Activated CD4-positive, alpha-beta T cell treated with anti-CD3 and anti-CD28 coated beads, Interleukin-2, amount 10 ng/mL, durations not matched to agents 7 days and 5 days (primary cell): ENCODE results near the gene CACNA1C. TPM values are rescaled to one million over a fixed set of nuclear protein-coding genes. Genes with fewer than 3 reads are reported as not detected.

Experiments
- CTCF ChIA-PET: fragments of 350-600 bp; sonication (Branson Sonifier 250); formaldehyde crosslinking; loops from one replicate; lab custom pipeline; 2021; ENCODE audit warnings: antibody characterized with exemption; lab: Charles Lee
- POLR2A ChIA-PET: fragments of 350-600 bp; sonication (Branson Sonifier 250); formaldehyde crosslinking; loops from one replicate; lab custom pipeline; 2021; ENCODE audit warnings: antibody characterized with exemption; lab: Charles Lee
- DNase-seq: peaks from one replicate; pipeline ENCODE4 v3.0.0-alpha.2; 2020
- H3K27ac Mint-ChIP-seq: one replicate; pipeline ENCODE4 v1.8.0; 2021; ENCODE audit warnings: mild to moderate bottlenecking, moderate library complexity, mixed read lengths
- H3K27me3 Mint-ChIP-seq: one replicate; pipeline ENCODE4 v1.8.0; 2021; ENCODE audit warnings: mixed read lengths
- H3K36me3 Mint-ChIP-seq: one replicate; pipeline ENCODE4 v1.8.0; 2021; ENCODE audit warnings: low read depth, mixed read lengths
- H3K4me1 Mint-ChIP-seq: one replicate; pipeline ENCODE4 v1.8.0; 2021; ENCODE audit warnings: mixed read lengths
- H3K4me3 Mint-ChIP-seq: one replicate; pipeline ENCODE4 v1.8.0; 2021; ENCODE audit warnings: mild to moderate bottlenecking, moderate library complexity, mixed read lengths
- H3K9me3 Mint-ChIP-seq: one replicate; pipeline ENCODE4 v1.8.0; 2021; ENCODE audit warnings: mixed read lengths
- total RNA-seq, 2 experiments: library from RNA; stranded (reverse); gene quantifications; one replicate each; pipeline ENCODE4 v1.2.3, GENCODE V29; 2021

Gene CACNA1C
- total RNA-seq, 2 experiments from 2014 or later: 0.12 to 0.15 TPM

DNA sequence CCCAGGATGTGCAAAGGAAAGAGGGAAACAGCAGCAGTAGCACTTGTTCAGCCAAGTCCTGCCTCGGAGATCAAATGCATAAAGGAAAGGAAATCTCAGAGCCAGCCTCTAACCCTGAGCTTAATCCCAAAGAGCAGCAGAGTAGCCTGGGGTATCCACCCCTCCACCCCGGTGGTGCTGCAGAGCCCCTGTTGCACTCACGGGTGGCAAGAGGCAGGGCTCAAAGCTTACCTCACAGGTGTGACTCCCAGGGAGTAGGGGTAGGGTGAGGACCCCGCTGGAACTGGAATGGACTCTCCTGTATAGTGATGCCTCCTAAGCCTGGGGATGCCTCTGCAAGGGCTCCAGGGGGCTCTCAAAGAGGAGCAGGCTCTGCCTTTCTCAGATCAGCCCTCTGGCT lies 211.1 kb downstream of the CACNA1C start:
- H3K4me1 Mint-ChIP-seq: peaks cover 4% of the 10 kb centered on the region
- no peak overlapping the region for H3K27ac Mint-ChIP-seq
- ChIA-PET CTCF (no interaction called here), POLR2A (no interaction called here)
- DNase-seq: no peak
- no peaks in the 10 kb centered on the region for H3K9me3 Mint-ChIP-seq
- H3K36me3 Mint-ChIP-seq: no peaks in the 10 kb centered on the region
- peaks cover 1% of the 10 kb centered on the region for H3K27me3 Mint-ChIP-seq
- no peak overlapping the region for H3K4me3 Mint-ChIP-seq

DNA sequence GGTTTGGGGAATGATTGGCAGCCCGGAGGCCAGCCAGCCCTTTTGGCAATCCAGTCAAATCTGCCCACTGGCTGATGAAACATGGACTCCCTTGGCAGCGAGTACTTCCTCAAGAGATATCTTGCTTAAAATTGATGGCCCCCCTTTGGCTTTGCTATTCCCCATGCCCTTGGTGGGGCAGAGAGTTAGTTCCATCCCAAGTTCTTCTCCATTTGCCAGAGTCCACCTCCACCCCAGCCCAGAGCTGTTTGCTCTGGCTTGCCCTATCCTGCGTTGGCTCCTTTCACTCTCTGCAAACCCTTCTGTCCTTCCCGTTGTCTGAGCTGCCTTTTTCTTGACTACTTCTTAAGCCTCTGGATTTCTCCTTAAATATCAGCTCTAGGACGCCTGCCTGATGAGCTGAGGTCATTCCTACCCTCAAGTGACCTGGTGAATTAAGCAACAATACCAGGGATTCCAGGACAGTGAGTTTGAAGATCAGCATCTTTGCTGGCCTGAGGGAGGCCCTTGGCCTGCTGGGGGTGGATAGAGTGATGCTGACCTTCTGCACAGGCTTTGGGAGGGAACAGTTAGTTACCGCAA lies 212.0 kb downstream of the CACNA1C start:
- Mint-ChIP-seq H3K4me1 (no peaks in the 10 kb centered on the region), H3K27ac (no peak overlapping the region)
- CTCF ChIA-PET: interaction anchor here (0.6 kb wide), 1 partner anchor 1567 kb away, joined by 3 read pairs; no protein-coding TSS in a partner anchor

DNA sequence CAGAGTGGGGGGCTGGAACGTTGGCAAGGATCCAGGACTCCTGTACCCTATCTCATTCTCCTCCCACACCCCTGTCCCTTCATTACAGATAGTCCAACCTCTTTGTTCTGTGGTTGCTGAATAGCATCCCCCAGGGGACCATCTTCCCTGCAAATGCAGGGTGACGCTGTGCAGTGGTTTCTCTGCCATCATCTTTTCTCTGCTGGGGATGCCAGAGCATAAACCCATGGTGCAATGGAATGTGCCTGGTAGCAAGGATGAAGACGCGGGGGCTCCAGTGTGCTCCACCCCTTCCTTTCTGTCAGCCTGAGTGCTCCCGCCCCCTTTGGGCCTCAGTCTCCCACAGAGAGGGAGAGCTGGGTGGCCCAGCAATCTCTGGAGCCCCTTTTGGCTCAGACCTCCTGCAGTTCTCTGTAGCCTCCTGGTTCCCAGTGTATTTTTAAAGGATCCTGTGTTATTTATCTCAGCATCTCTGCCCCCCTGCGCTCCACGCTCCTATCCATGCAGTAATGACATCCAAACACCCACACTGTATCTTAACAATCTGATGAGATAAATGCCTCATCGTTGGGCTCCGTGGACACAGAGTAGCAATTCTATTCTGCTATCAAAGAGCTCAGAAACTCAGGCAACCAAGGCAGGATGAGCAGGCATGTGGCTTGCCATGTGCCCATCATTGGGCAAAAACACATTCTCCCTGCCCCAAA lies 212.8 kb downstream of the CACNA1C start:
- H3K4me3 Mint-ChIP-seq: no peak overlapping the region
- POLR2A ChIA-PET: no interaction called here
- no peaks in the 10 kb centered on the region for H3K4me1 Mint-ChIP-seq
- CTCF ChIA-PET: interaction anchor here (0.6 to 1.2 kb wide), 3 partner anchors 14 to 1566 kb away, joined by 3 read pairs; no protein-coding TSS in a partner anchor
- H3K27me3 Mint-ChIP-seq: no peaks in the 10 kb centered on the region
- no peak overlapping the region for H3K27ac Mint-ChIP-seq
- no peaks in the 10 kb centered on the region for H3K9me3 Mint-ChIP-seq
- no peaks in the 10 kb centered on the region for H3K36me3 Mint-ChIP-seq
- no peak for DNase-seq

More for the DNA sequence above, 212.0 kb downstream of the CACNA1C start:
- POLR2A ChIA-PET: no interaction called here
- Mint-ChIP-seq H3K36me3 (no peaks in the 10 kb centered on the region), H3K27me3 (no peaks in the 10 kb centered on the region), H3K4me3 (no peak overlapping the region), H3K9me3 (no peaks in the 10 kb centered on the region)
- DNase-seq: no peak

DNA sequence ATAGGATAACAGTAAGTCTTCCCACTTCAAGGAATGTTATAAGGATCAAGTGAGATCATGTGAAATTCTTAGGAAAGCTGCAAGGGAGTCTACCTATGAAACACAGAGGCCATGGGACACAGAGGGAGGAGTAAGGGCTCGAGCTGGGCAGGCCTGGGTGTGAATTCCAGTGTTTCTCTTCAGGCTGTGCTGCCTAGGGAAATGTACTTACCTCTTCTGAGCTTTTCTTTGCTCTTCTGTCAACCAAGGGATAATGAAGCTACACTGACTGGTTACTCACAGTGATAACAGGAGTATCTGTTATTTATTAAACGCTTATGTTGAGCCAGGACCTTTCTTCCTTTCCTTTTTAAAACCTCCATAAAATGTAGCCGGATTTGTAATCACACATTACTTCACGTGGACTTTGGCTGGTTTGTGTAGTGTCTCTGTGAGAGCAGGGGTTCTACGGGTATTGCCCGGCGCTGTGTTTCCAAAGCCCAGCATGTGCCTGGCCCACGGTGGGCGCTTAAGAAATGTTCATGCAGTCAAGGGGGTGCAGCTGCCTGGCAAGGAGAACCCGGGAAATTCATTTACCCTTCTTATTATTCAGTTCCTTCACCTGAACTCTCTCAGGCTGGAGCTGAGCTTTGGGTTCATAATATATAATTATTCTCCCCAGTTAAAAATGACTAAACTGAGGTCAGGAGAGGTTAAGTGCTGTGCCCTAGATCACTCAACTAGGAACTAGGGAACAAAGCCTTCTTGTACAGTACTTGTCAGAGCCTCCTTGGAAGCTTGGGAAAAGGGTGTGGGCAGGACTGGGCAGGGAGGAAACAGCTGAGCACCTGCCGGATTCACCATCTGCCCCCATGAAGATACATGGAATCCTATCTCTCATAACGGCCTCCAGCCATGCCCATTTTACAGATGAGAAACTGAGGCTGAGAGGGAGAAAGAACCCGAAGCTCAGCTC lies 214.2 kb downstream of the CACNA1C start:
- Mint-ChIP-seq H3K27ac (no peak overlapping the region), H3K9me3 (no peaks in the 10 kb centered on the region), H3K4me3 (no peak overlapping the region), H3K36me3 (no peaks in the 10 kb centered on the region), H3K27me3 (no peaks in the 10 kb centered on the region), H3K4me1 (no peaks in the 10 kb centered on the region)
- POLR2A ChIA-PET: no interaction called here
- CTCF ChIA-PET: interaction anchor here (1.2 kb wide), 1 partner anchor 12 kb away, joined by 3 read pairs; no protein-coding TSS in a partner anchor
- DNase-seq: no peak

DNA sequence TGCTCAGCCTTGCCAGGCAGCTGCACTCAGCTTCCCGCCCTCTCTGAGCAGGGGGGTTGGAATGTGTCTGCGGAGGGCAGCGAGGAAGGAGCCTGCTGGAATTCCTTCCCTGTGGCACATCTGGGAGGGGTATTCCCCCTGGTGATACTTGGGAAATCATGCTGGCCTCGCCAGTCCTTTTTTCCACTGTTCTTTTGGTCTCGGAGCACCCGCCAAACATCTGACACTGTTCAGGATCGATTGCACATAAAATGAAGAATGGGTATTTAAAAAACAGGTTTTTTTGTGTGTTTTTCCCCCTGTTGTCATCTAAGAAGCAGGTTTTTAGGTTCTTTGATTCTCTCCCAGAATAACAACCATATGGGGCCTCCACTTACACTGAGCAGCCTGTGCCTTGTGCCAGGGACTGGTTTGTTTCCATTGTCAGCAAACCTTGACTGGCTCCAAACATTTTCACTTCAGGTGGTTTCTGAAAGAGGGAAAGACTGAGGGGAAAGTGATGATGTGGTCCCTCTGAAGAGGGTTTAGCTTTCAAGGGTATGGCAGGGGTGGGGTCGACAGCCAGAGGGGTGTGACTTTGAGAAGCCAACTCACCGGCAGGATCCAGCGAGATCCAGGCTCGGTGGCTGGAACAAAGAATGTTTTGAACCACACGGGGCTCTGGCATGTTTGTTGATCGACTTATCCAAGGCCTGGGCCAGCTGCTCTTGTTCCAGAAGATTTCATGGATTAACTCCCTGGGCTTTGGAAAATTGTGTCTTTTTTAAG lies 215.1 kb downstream of the CACNA1C start:
- ChIA-PET CTCF (no interaction called here), POLR2A (no interaction called here)
- no peak overlapping the region for H3K4me3 Mint-ChIP-seq
- no peak for DNase-seq
- no peak overlapping the region for H3K27ac Mint-ChIP-seq
- no peaks in the 10 kb centered on the region for H3K4me1 Mint-ChIP-seq
- H3K27me3 Mint-ChIP-seq: no peaks in the 10 kb centered on the region
- no peaks in the 10 kb centered on the region for H3K36me3 Mint-ChIP-seq
- H3K9me3 Mint-ChIP-seq: no peaks in the 10 kb centered on the region

DNA sequence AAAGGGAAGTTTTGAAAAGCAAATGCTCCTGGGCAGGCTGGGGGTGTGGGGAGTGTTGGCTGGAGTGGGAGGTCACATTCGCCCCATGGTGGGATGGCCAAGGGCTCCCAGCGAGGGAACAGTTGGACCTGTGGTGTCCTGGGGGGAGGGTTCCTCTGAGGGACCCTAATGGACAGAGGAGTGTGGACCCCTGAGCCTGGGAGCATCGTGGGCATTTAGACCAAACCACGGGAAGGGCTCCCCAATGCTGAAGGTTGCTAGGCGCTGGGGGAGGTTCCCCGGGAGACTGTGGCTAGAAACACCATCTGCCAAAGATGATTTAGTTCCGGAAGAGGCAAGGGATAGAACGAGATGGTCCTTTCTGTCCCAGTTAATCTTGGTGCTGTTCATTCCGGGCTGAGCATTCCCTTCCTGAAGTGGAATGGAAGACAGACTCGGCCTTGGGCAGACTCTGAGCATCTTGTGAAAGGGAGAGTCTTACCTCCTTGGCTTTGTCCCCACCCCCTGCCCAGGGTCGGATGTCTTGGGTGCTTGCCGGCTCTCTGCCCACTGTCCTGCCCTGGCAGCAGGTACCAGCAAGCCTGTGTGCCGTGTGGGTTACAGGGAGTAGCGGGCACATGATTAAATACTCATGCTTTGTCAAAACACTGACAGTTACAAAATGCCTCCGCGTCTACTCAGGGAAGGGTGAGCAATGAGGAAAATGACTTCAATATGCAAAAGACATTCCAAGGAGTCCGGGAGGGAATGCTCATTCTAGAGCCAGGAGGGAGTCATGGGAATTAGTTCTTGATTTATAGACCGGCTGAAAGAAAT lies 215.9 kb downstream of the CACNA1C start:
- Mint-ChIP-seq H3K36me3 (no peaks in the 10 kb centered on the region), H3K27me3 (no peaks in the 10 kb centered on the region), H3K4me1 (no peaks in the 10 kb centered on the region), H3K4me3 (no peak overlapping the region), H3K27ac (no peak overlapping the region), H3K9me3 (no peaks in the 10 kb centered on the region)
- no peak for DNase-seq
- ChIA-PET POLR2A (no interaction called here), CTCF (no interaction called here)

DNA sequence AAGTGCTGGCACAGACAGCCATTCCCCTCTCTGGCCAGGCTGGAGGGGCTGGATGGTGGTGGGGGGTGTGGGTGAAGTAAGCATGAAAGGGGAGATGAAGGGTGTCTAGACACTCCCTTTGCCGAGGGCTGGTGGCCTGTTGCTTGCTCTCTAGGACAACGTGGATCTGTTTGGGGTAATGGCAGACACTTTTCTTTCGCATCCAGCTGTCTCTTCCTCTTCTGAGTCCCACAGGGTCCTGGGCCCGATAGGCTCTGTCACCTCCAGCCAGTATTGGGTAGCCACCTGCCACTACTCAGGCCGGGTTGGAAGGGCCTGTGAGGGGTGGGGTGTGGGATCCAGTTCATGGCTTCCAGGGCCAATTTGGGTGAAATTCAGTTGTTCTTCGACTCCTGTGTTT lies 218.1 kb downstream of the CACNA1C start:
- no peak for DNase-seq
- CTCF ChIA-PET: no interaction called here
- H3K27me3 Mint-ChIP-seq: no peaks in the 10 kb centered on the region
- POLR2A ChIA-PET: no interaction called here
- H3K27ac Mint-ChIP-seq: no peak overlapping the region
- no peaks in the 10 kb centered on the region for H3K4me1 Mint-ChIP-seq
- no peak overlapping the region for H3K4me3 Mint-ChIP-seq
- no peaks in the 10 kb centered on the region for H3K9me3 Mint-ChIP-seq
- H3K36me3 Mint-ChIP-seq: no peaks in the 10 kb centered on the region

DNA sequence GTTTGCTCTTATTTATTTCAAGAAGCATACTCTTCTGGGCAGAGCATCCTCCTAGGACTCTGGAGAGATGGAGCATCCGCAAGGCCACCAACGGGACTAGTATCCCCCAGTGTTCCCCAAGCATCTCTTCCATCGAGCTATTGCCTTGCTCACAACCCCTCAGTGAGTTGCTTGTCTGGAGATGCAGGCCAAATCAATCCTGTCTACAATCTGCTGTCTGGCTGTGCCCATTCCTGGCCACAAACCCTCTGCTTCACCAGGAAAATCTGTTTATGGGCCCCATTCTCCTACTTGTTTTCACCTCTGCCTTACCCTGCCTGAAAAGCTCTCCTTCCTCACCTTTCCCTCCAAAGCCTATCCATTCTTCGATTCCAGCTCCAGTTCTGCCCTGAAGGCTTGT lies 219.2 kb downstream of the CACNA1C start:
- Mint-ChIP-seq H3K9me3 (no peaks in the 10 kb centered on the region), H3K27me3 (no peaks in the 10 kb centered on the region), H3K27ac (no peak overlapping the region), H3K4me1 (no peaks in the 10 kb centered on the region), H3K4me3 (no peak overlapping the region), H3K36me3 (no peaks in the 10 kb centered on the region)
- DNase-seq: no peak
- ChIA-PET CTCF (no interaction called here), POLR2A (no interaction called here)

DNA sequence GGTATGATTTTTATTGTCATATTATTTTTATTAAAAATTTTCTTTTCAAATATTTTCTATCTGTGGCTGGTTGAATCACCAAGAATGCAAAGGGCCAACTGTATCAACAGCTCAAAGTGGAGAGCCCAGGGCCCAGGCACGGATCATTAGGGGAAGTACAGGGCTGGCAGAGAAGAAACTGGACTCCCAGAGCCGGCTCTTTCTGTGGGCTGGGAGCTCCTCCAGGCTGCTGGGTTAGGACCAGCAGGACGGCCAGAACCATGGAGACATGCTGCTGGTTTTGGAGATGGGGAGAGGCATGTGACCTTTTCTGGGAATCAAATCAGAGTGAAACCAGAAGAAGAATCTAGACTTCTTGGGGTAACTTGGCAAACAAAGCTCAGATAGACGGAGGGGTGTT lies 220.5 kb downstream of the CACNA1C start:
- ChIA-PET POLR2A (no interaction called here), CTCF (no interaction called here)
- Mint-ChIP-seq H3K27ac (no peak overlapping the region), H3K9me3 (no peaks in the 10 kb centered on the region), H3K27me3 (no peaks in the 10 kb centered on the region), H3K36me3 (no peaks in the 10 kb centered on the region), H3K4me1 (no peaks in the 10 kb centered on the region), H3K4me3 (no peak overlapping the region)
- no peak for DNase-seq

DNA sequence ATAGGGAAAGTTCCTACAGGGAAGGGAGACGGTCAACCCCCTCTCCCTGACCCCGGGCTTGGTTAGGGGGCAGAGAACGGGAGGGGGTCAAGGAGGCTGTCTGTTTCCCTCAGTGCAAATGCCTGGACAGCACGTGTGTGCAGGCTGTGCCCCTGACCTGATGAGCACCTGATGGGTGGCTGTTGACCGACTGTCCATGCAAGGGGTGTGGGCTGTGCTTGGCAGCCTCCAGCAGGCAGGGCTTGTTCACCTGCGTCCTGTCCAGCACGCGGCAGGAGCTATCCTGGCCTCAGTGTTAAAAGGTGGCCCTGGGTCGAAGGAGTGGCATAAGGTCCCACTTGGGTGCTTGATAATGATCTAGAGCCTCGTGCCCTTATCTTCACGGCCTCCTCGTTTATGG lies 221.0 kb downstream of the CACNA1C start:
- Mint-ChIP-seq H3K27ac (no peak overlapping the region), H3K9me3 (no peaks in the 10 kb centered on the region), H3K4me3 (no peak overlapping the region), H3K4me1 (no peaks in the 10 kb centered on the region), H3K27me3 (no peaks in the 10 kb centered on the region), H3K36me3 (no peaks in the 10 kb centered on the region)
- POLR2A ChIA-PET: no interaction called here
- CTCF ChIA-PET: no interaction called here
- no peak for DNase-seq

DNA sequence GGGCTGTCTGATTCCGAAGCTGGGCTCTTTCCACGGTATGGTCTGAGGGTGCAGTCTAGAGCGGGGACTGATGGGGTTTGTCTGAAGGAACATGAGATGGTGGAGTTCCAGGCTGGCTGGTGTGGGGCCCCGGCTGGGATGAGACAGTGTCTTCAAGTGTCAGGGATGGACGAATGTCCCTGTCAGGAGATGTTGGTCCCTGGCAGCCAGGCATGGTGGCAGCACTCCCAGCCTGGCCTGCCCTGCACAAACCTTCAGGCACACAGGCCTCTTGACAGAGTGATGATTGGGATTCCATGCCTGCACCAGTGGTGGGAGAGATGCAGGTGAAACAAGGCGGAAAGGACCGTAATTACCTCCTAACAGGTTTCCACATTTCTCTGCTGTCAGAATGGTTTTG lies 221.9 kb downstream of the CACNA1C start:
- no peak for DNase-seq
- ChIA-PET POLR2A (no interaction called here), CTCF (no interaction called here)
- Mint-ChIP-seq H3K4me3 (no peak overlapping the region), H3K36me3 (no peaks in the 10 kb centered on the region), H3K27me3 (peaks cover under 1% of the 10 kb centered on the region), H3K9me3 (no peaks in the 10 kb centered on the region), H3K4me1 (no peaks in the 10 kb centered on the region), H3K27ac (no peak overlapping the region)
